Measurements from ENCODE around the gene CLDN18.

DNA sequence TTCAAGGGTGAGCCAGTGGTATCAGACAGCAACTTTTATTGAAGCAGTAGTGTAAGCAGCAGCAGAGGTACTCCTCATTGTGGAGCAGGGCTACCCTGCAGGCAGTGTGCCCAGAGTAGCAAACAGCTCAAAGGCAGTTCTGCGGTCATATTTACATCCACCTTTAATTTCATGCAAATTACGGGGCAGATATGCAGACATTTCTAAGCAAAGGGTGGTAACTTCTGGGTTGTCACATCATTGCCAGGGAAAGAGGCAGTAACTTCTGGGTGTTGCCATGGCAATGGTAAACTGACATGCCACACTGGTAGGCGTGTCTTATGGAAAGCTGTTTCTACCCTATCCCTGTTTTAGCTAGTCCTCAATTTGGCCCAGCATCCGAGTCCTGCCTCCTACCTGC lies 46.5 kb upstream of the CLDN18 start:
- TF ChIP-seq EZH2phosphoT487 (IDR thresholded peaks at IDR 0.05; ENCODE audit: low read length) (no peak), EZH2 (optimal IDR thresholded peaks at IDR 0.05; ENCODE audit: low read depth, low read length) (no peak)
- TF ChIP-seq, protein P1, sequence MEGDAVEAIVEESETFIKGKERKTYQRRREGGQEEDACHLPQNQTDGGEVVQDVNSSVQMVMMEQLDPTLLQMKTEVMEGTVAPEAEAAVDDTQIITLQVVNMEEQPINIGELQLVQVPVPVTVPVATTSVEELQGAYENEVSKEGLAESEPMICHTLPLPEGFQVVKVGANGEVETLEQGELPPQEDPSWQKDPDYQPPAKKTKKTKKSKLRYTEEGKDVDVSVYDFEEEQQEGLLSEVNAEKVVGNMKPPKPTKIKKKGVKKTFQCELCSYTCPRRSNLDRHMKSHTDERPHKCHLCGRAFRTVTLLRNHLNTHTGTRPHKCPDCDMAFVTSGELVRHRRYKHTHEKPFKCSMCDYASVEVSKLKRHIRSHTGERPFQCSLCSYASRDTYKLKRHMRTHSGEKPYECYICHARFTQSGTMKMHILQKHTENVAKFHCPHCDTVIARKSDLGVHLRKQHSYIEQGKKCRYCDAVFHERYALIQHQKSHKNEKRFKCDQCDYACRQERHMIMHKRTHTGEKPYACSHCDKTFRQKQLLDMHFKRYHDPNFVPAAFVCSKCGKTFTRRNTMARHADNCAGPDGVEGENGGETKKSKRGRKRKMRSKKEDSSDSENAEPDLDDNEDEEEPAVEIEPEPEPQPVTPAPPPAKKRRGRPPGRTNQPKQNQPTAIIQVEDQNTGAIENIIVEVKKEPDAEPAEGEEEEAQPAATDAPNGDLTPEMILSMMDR (IDR thresholded peaks at IDR 0.05; ENCODE audit: low read length), result no peak

Measured in MM.1S (cell line).